ENCODE results near the gene PEX11A. TPM values are rescaled to one million over a fixed set of nuclear protein-coding genes. Genes with fewer than 3 reads are reported as not detected.

PEX11A gene
- total and polyA plus RNA-seq, 2 donors (not counting 1 experiment from before 2014, with no cell fraction given), result 0.78 to 2.4 TPM

GRCh38 chr15:89669941-89670340, 20.6 kb downstream of the PEX11A start:
- TF ChIP-seq CTCF (IDR thresholded peaks at IDR 0.05) (no peak), EZH2 (IDR thresholded peaks at IDR 0.05; ENCODE audit: borderline replicate concordance, insufficient read depth, low read depth, low read length, poor library complexity, severe bottlenecking) (no peak)
- ATAC-seq (ENCODE audit: low read depth) (no peak), DNase-seq (no peak)
- Histone ChIP-seq H4K20me1 (ENCODE audit: control insufficient read depth, insufficient read depth, low read length, poor library complexity, severe bottlenecking) (no peaks in the 10 kb centered on the region), H3K36me3 (replicated peaks in 1 of 2; ENCODE audit: control extremely low read depth in 1 of 2, control insufficient read depth in 1 of 2, extremely low read depth in 1 of 2, insufficient read depth in 2 of 2, low read length in 1 of 2) (no peaks in the 10 kb centered on the region), H3K27ac (ENCODE audit: low read length in 2 of 2) (no peak overlapping the region), H3K79me2 (ENCODE audit: control insufficient read depth, insufficient read depth, low read length) (no peaks in the 10 kb centered on the region), H3K9ac (ENCODE audit: low read length) (no peak overlapping the region), H2AFZ (ENCODE audit: insufficient read depth, low read depth, low read length, poor library complexity, severe bottlenecking) (no peak overlapping the region), H3K4me3 (ENCODE audit: control extremely low read depth in 1 of 5, extremely low read depth in 1 of 5, insufficient read depth in 1 of 5, low read depth in 2 of 5, low read length in 4 of 5) (no peak overlapping the region), H3K4me2 (replicated peaks; ENCODE audit: low read depth, low read length, poor library complexity, severe bottlenecking) (no peak overlapping the region), H3K4me1 (ENCODE audit: control insufficient read depth in 2 of 2, insufficient read depth in 2 of 2, low read length in 2 of 2) (peaks cover 0 to 7% of the 10 kb centered on the region in 2 donors), H3K27me3 (replicated peaks in 1 of 4; ENCODE audit: control extremely low read depth in 1 of 4, control insufficient read depth in 3 of 4, insufficient read depth in 4 of 4, low read length in 3 of 4) (peaks cover 0 to 18% (median 2%) of the 10 kb centered on the region in 4 experiments), H3K9me3 (ENCODE audit: control extremely low read depth in 1 of 3, control insufficient read depth in 2 of 3, insufficient read depth in 1 of 3, low read length in 2 of 3) (peaks cover 0 to 4% (median 0%) of the 10 kb centered on the region in 3 donors)
- CTCF ChIA-PET, result no interaction called here
- WGBS (ENCODE audit: insufficient coverage), result 95% methylated on average over 15 of the region's 15 CpGs
- Mint-ChIP-seq H3K4me1 (peaks cover 1% of the 10 kb centered on the region), H3K9me3 (ENCODE audit: insufficient read depth) (no peaks in the 10 kb centered on the region), H3K27me3 (peaks cover 11% of the 10 kb centered on the region), H3K4me3 (no peak overlapping the region), H3K27ac (no peak overlapping the region)
- POLR2A ChIA-PET, result interaction anchor here (0.6 kb wide), 1 partner anchor 27 kb away, joined by 3 read pairs; no protein-coding TSS in a partner anchor
- intact Hi-C loops (cut with micrococcal nuclease), result no loop called here

GRCh38 chr15:89669309-89669865, 21.2 kb downstream of the PEX11A start:
- no peak overlapping the region for H3K4me3 ChIP-seq (ENCODE audit: control extremely low read depth in 1 of 5, extremely low read depth in 1 of 5, insufficient read depth in 1 of 5, low read depth in 2 of 5, low read length in 4 of 5)
- H4K20me1 ChIP-seq (ENCODE audit: control insufficient read depth, insufficient read depth, low read length, poor library complexity, severe bottlenecking), result no peaks in the 10 kb centered on the region
- no peak for ATAC-seq (ENCODE audit: low read depth)
- no peak for DNase-seq
- intact Hi-C loops (cut with micrococcal nuclease), result no loop called here
- no peak overlapping the region for H3K4me2 ChIP-seq (replicated peaks; ENCODE audit: low read depth, low read length, poor library complexity, severe bottlenecking)
- 93% methylated on average over 7 of the region's 9 CpGs for WGBS (ENCODE audit: insufficient coverage)
- ChIA-PET POLR2A (interaction anchor here (0.6 kb wide), 1 partner anchor 28 kb away, joined by 3 read pairs; no protein-coding TSS in a partner anchor), CTCF (no interaction called here)
- H3K27me3 Mint-ChIP-seq, result peaks cover 16% of the 10 kb centered on the region
- H3K4me1 ChIP-seq (ENCODE audit: control insufficient read depth in 2 of 2, insufficient read depth in 2 of 2, low read length in 2 of 2), result peaks cover 0 to 7% of the 10 kb centered on the region in 2 donors
- peaks cover 0 to 4% (median 0%) of the 10 kb centered on the region in 3 donors for H3K9me3 ChIP-seq (ENCODE audit: control extremely low read depth in 1 of 3, control insufficient read depth in 2 of 3, insufficient read depth in 1 of 3, low read length in 2 of 3)
- H3K9ac ChIP-seq (ENCODE audit: low read length), result no peak overlapping the region
- no peak overlapping the region for H3K27ac ChIP-seq (ENCODE audit: low read length in 2 of 2)
- peaks cover 0 to 24% (median 5%) of the 10 kb centered on the region in 4 experiments for H3K27me3 ChIP-seq (replicated peaks in 1 of 4; ENCODE audit: control extremely low read depth in 1 of 4, control insufficient read depth in 3 of 4, insufficient read depth in 4 of 4, low read length in 3 of 4)
- no peak overlapping the region for H3K27ac Mint-ChIP-seq
- no peaks in the 10 kb centered on the region for H3K36me3 ChIP-seq (replicated peaks in 1 of 2; ENCODE audit: control extremely low read depth in 1 of 2, control insufficient read depth in 1 of 2, extremely low read depth in 1 of 2, insufficient read depth in 2 of 2, low read length in 1 of 2)
- no peak overlapping the region for H3K4me3 Mint-ChIP-seq
- H3K79me2 ChIP-seq (ENCODE audit: control insufficient read depth, insufficient read depth, low read length), result no peaks in the 10 kb centered on the region
- H2AFZ ChIP-seq (ENCODE audit: insufficient read depth, low read depth, low read length, poor library complexity, severe bottlenecking), result no peak overlapping the region
- peaks cover 5% of the 10 kb centered on the region for H3K4me1 Mint-ChIP-seq
- TF ChIP-seq EZH2 (IDR thresholded peaks at IDR 0.05; ENCODE audit: borderline replicate concordance, insufficient read depth, low read depth, low read length, poor library complexity, severe bottlenecking) (no peak), CTCF (IDR thresholded peaks at IDR 0.05) (no peak)
- no peaks in the 10 kb centered on the region for H3K9me3 Mint-ChIP-seq (ENCODE audit: insufficient read depth)
